K562 treated with DMSO at 1 percent for 48 hours (cell line): Measurements from ENCODE around the gene TBC1D13. TPM values are rescaled to one million over a fixed set of nuclear protein-coding genes. Genes with fewer than 3 reads are reported as not detected.

Experiments
- total RNA-seq: library from RNA; unstranded; fragments of 300-600 nt; gene quantifications from 2 replicates; pipeline ENCODE4 v1.2.3, GENCODE V29; 2022; ENCODE audit warnings: low replicate concordance; ENCODE audit errors: extremely low read depth

TBC1D13 gene
- not detected in 2 replicates for total RNA-seq

DNA sequence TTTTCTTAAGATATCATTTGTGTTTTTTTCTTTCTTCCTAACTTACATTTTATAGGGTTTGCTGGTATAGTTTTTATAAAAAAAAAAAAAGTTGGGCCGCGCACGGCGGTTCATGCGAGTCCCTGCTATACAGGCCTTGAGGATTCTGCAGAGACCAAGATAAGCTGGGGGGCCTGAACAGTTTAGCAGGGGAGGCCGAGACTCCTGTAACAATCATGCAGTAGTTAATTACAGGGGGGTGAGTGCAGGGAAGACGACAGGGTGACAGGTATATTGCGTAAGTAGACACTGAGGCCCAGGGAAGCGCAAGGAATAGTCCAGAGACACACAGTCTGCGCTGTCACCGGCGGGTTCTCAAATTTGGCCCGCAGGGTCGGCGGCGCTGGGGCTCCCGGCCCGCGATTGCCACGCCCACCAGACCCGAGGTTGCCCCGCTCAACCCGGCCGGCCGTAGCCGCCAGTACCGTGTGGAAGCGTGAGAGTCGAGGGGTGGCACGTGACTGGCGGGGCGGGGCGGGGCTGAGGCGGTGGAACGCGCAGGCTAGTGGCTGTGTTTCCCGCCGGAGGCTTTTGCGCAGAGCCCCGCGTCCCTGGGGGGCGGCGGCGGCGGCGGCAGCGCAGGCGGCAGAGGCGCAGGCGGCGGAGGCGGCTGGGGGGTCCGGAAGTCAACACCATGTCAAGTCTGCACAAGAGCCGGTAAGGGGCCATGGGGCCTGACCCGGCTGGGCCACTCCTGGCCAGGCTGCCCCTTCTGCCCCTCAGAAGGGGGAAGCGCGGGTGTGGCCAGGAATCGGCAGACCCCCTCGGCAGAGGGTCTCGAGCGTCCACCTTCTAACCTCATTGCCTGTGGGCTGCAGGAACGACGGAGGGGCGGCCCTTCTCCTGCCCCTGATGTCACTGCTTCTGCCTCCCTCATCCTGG, at the start of gene TBC1D13:
Gene TBC1D13, plus strand, starts transcription at position 573 of the 921 bp plus-strand sequence. Its CDS starts 101 bp downstream, at position 674.

DNA sequence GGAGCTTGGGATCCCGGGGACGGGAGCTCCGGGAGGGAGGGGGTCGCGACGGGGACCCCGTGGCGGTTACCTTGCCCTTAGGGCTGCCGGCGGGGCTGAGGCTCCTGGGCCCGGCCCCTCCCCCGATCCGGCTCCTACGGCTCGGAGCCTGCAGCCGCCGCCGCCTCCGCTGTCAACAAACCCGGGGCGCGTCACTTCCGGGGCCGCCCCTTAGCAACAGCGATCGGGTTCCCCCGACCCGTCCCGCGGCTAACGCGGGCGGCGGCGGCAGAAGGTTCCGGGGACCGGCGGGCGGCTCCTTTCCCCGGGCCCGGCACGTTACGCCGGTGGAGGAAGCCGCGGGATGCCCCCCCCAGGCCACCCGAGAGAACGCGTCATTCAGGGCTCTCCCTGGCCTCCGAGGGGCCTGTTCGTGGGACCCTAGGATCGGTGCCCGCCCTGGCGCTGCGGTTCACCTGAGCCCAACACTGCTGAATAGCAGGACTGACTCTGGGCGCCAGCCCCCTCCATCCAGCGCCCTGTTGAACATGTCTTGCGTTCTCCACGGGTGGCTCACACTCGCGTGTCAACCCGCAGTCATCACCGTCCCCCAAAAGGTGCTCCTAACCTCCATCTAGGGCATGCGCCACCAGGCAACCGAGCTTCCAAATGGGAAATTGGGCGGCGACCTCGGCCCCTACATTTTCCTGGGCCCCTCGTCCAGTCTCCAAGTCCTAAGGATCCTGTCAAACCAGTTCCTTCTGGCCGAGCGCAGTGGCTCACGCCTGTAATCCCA, 15.1 kb upstream of the TBC1D13 start, which contains the start of gene ZER1:
Gene ZER1, minus strand, starts transcription at position 183 of the 775 bp plus-strand sequence. CDS start 16,362 bp downstream, outside the sequence.

DNA sequence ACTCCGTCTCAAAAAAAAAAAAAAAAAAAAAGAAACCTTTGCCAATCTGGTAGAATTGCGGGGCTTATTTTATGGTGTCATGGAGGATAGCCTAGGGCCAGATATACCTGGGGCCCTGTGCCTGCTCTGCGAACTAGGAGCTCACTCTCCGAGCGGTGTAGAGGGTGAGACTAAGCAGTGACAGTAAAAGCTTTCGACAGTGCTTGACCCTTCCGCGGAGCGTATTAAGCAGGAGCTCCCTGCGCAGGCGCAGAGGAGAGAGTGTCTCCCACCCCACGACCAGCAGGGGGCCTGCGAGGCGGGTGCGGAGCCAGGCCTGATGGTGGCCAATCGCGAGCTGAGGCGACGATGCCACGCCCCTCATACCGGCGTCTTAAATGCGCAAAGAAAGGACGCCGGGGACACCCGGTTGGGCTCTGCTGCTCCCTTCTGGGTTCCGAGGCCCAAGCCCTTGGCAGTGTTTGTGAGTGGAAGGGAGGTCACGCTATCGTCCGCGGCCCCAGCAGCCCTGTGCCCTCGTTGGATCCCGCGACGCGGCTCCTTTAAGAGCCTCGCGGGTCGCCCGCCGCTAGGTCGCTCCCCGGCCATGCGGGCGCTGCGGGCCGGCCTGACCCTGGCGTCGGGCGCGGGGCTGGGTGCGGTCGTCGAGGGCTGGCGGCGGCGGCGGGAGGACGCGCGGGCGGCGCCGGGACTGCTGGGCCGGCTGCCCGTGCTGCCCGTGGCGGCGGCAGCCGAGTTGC, 31.2 kb downstream of the TBC1D13 start, which contains the start of gene ENDOG:
Gene ENDOG, plus strand, starts transcription at position 402 of the 740 bp plus-strand sequence. Its CDS starts 185 bp downstream, at position 587.

DNA sequence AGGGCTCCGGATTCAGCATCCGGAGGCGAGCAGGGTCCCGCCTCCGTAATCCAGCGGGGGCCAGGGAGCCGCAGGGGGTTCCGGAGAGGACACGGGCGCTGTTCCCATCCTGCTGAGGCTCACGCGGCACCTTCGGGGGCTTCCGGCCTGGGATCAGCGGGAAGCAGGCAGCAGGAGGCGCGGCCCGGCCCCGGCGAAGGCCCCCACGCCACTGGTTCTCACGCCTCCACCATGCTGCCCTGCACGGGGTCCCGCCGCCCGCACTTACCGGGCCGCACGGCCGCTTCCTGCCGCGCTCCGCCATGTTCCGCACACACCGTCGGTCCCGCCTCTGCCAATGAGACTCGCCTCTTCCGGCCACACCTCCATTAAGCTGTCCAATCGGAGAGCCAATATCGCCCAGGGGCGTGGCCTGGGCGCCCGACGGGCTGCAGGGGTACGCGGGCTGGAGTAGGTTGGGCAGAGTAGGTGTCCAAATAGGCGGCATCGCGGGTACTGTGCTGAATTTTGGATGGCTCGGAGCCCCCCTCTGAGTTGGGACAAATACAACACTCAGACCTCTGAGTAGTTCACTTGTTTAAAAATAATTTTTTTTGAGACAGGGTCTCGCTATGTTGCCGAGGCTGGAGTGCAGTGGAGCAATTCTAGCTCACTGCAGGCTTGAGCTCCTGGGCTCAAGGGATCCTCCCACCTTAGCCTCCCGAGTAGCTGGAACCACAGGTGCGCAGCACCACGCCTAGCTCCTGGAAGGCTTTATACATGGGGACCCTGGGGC, 42.6 kb downstream of the TBC1D13 start, which contains the start of gene SPOUT1:
Gene SPOUT1, minus strand, starts transcription at position 318 of the 775 bp plus-strand sequence. Its CDS starts 14 bp downstream, at position 304.

Other genes starting within 250 kb of the TBC1D13 start
- gene SPTAN1, start 234.7 kb upstream of the TBC1D13 start, total RNA-seq, result not detected in 2 replicates
- gene DYNC2I2, start 130.4 kb upstream of the TBC1D13 start, total RNA-seq, result not detected in 2 replicates
- 792 TPM in 1 of 2 replicates, not detected in the other for gene SET, start 98.0 kb upstream of the TBC1D13 start, total RNA-seq
- not detected in 2 replicates for gene PKN3, start 84.8 kb upstream of the TBC1D13 start, total RNA-seq
- gene ZDHHC12, start 63.1 kb upstream of the TBC1D13 start, total RNA-seq, result not detected in 2 replicates
- not detected in 2 replicates for gene ZER1, start 15.3 kb upstream of the TBC1D13 start, total RNA-seq
- gene ENDOG, start 31.2 kb downstream of the TBC1D13 start, total RNA-seq, result not detected in 2 replicates
- gene SPOUT1, start 42.5 kb downstream of the TBC1D13 start, total RNA-seq, result 1,149 TPM in 1 of 2 replicates, not detected in the other
- gene KYAT1, start 94.7 kb downstream of the TBC1D13 start, total RNA-seq, result not detected in 2 replicates
- gene LRRC8A, start 94.9 kb downstream of the TBC1D13 start, total RNA-seq, result not detected in 2 replicates
- gene PHYHD1, start 133.7 kb downstream of the TBC1D13 start, total RNA-seq, result not detected in 2 replicates
- gene DOLK, start 160.3 kb downstream of the TBC1D13 start, total RNA-seq, result not detected in 2 replicates
- gene NUP188, start 160.4 kb downstream of the TBC1D13 start, total RNA-seq, result 457 TPM in 1 of 2 replicates, not detected in the other
- 434 TPM in 1 of 2 replicates, not detected in the other for gene SH3GLB2, start 241.1 kb downstream of the TBC1D13 start, total RNA-seq
- gene MIGA2, start 249.4 kb downstream of the TBC1D13 start, total RNA-seq, result 179 TPM in 1 of 2 replicates, not detected in the other